ENCODE data around the gene CNTNAP2.

DNA sequence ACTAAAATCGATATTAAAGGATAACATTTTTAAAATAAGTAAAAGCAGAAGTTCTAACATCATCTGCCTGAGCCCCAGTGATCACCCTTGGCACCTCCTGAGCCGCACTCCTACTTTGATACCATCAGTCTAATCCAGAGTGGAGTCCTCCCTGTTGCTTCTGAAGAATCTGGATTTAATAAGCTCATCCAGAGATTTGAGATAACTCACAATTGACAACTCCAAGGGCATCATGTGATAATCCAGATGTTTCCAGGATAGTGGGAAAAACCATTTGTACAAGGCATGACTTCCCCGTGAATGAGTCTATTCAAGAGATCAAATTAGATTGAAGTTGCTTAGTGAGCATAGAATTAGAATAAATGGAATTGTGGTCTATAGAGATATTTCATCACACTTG, 1998.2 kb downstream of the CNTNAP2 start:
- TF ChIP-seq CTCF (IDR thresholded peaks at IDR 0.05), result no peak
- no peak for TF ChIP-seq POLR2A (IDR thresholded peaks at IDR 0.05)

All from lower leg skin (tissue), 3 donors.